Epithelial cell of esophagus (primary cell): Measurements from ENCODE around the gene OR1J4.
"Not testable (repeated sequence)": the region's sequence is repeated elsewhere in the genome, so short reads cannot be mapped to it uniquely, and the experiment has no call there.

Experiments used
- DNase-seq: peaks from one replicate; pipeline ENCODE4 v3.0.0; 2010; ENCODE audit warnings: low read depth
- H3K4me3 ChIP-seq: 2 replicates; pipeline ENCODE4 v1.5.1; 2011; ENCODE audit warnings: mild to moderate bottlenecking, low read length, control low read depth
- TF ChIP-seq, protein P1 (sequence below): IDR thresholded peaks from 2 replicates; pipeline ENCODE4 v1.5.1; 2011; ENCODE audit warnings: low read depth, mild to moderate bottlenecking, low read length, control low read depth, inconsistent platforms; ENCODE audit not compliant: insufficient read depth; ENCODE audit errors: missing control alignments

The OR1J4 gene

DNA sequence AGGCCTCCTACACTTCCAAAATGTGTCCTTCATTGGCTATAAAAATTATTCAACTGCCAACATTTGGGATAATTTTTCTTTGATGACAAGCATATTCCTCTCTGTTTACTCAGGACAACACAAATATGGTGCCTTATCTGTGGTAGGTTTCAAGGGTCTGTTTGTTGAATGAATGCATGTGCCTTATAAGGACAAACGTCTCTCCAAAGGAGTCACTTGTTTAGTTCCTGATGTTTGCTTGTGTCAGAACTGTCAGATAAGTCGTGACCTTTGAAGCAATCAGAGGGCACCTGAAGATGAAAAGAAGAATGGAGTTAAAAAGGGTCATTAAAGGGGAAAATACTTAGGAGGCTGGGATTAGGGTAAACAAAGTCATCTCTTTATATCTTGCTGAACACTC, 12.0 kb upstream of the OR1J4 start:
- TF ChIP-seq, protein P1, sequence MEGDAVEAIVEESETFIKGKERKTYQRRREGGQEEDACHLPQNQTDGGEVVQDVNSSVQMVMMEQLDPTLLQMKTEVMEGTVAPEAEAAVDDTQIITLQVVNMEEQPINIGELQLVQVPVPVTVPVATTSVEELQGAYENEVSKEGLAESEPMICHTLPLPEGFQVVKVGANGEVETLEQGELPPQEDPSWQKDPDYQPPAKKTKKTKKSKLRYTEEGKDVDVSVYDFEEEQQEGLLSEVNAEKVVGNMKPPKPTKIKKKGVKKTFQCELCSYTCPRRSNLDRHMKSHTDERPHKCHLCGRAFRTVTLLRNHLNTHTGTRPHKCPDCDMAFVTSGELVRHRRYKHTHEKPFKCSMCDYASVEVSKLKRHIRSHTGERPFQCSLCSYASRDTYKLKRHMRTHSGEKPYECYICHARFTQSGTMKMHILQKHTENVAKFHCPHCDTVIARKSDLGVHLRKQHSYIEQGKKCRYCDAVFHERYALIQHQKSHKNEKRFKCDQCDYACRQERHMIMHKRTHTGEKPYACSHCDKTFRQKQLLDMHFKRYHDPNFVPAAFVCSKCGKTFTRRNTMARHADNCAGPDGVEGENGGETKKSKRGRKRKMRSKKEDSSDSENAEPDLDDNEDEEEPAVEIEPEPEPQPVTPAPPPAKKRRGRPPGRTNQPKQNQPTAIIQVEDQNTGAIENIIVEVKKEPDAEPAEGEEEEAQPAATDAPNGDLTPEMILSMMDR = no peak
- no peak overlapping the region for H3K4me3 ChIP-seq
- no peak for DNase-seq

DNA sequence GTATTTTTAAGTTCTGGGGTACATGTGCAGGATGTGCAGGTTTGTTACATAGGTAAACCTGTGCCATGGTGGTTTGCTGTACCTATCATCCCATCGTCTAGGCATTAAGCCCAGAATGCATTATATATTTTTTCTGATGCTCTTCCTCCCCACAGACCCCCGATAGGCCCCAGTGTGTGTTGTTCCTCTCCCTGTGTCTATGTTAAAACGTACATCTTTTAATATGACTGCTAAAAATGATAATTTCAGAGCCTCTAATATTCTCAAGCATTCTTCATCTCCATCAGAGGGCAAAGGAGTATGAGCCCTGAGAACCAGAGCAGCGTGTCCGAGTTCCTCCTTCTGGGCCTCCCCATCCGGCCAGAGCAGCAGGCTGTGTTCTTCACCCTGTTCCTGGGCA, 8.4 kb upstream of the OR1J4 start, which contains the start of gene OR1J2:
Gene OR1J2, plus strand, starts transcription at position 301 of the 400 bp plus-strand sequence. Its CDS starts 0 bp downstream, at position 301.
- H3K4me3 ChIP-seq = no peak within 1 kb of the TSS
- no peak for DNase-seq
- TF ChIP-seq, protein P1 = no peak

GRCh38 chr9:122518226-122518625, 715 bp upstream of the OR1J4 start:
- no peak overlapping the region for H3K4me3 ChIP-seq
- TF ChIP-seq, protein P1 = no peak
- DNase-seq = no peak

- DNase-seq = no peak
- H3K4me3 ChIP-seq = no peak overlapping the region
- TF ChIP-seq, protein P1 = no peak
These were observed 435 bp downstream of the OR1J4 start for GRCh38 chr9:122519376-122519775.

DNA sequence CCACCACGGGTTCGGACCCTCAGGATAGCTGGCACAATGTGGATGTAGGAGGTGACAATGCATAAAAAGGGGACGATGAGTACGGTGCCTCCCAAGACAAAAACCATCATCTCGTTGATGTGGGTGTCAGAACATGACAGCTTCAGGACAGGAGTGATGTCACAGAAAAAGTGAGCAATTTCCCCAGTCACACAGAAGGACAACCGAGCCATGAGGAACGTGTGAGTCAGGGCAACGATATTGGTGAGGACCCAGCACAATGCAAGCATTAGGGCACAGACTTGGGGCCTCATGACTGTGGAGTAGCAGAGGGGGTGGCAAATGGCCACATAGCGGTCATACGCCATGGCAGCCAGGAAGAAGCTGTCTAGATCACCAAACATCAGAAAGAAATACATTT, 7.7 kb downstream of the OR1J4 start:
- no peak for DNase-seq
- TF ChIP-seq, protein P1 = no peak
- H3K4me3 ChIP-seq = no peak overlapping the region

GRCh38 chr9:122527193-122527592, 8.3 kb downstream of the OR1J4 start, which contains the start of gene OR1N1:
Gene OR1N1 (minus strand): TSS chr9:122527293. CDS start chr9:122527293, 0 bp downstream.
- TF ChIP-seq, protein P1 = no peak
- no peak for DNase-seq
- H3K4me3 ChIP-seq = no peak within 1 kb of the TSS

GRCh38 chr9:122531157-122531556, 12.2 kb downstream of the OR1J4 start:
- DNase-seq, H3K4me3 ChIP-seq: not testable (repeated sequence)

- TF ChIP-seq, protein P1 = no peak
- no peak overlapping the region for H3K4me3 ChIP-seq
- no peak for DNase-seq
These were observed 17.2 kb downstream of the OR1J4 start for GRCh38 chr9:122536134-122536533.

GRCh38 chr9:122537066-122537465, 18.1 kb downstream of the OR1J4 start:
- H3K4me3 ChIP-seq, DNase-seq: not testable (repeated sequence)
